ENCODE measurements around the gene MOGAT1.

MOGAT1 gene

GRCh38 chr2:222722327-222722946 lies 51.0 kb downstream of the MOGAT1 start:
- Histone ChIP-seq H3K4me1 (ENCODE audit: control insufficient read depth, insufficient read depth, low read length) (no peaks in the 10 kb centered on the region), H3K9me3 (ENCODE audit: control insufficient read depth, insufficient read depth, low read depth, low read length) (no peaks in the 10 kb centered on the region), H3K4me3 (ENCODE audit: low read depth, low read length) (no peak overlapping the region), H3K27ac (ENCODE audit: extremely low read depth, low read depth, low read length) (no peak overlapping the region), H3K36me3 (ENCODE audit: control insufficient read depth in 2 of 2, insufficient read depth in 1 of 2, low read length in 2 of 2) (no peaks in the 10 kb centered on the region)
- ChIA-PET CTCF (interaction anchor here (0.6 to 0.9 kb wide), 3 partner anchors 10 to 19 kb away, joined by 3 read pairs; no protein-coding TSS in a partner anchor), POLR2A (interaction anchor here (0.6 kb wide), 1 partner anchor 75 kb away, joined by 3 read pairs; no protein-coding TSS in a partner anchor)
- no peak for TF ChIP-seq HIC1 (tag by site-specific recombination; IDR thresholded peaks at IDR 0.05)
- no peak for TF ChIP-seq ZNF280D (tag by site-specific recombination; IDR thresholded peaks at IDR 0.05)
- no peak for TF ChIP-seq ATF2 (tag by site-specific recombination; IDR thresholded peaks at IDR 0.05; ENCODE audit: low read depth)

GRCh38 chr2:222724208-222724607 lies 52.8 kb downstream of the MOGAT1 start:
- TF ChIP-seq ZNF639 (tag by site-specific recombination; IDR thresholded peaks at IDR 0.05) (no peak), BCL6B (tag by site-specific recombination; IDR thresholded peaks at IDR 0.05) (no peak), RBAK (tag by site-specific recombination; IDR thresholded peaks at IDR 0.05) (no peak), ZNF830 (tag by site-specific recombination; IDR thresholded peaks at IDR 0.05; ENCODE audit: low read depth) (no peak), HOXD13 (CRISPR knock-in tag; IDR thresholded peaks at IDR 0.05; ENCODE audit: borderline replicate concordance) (no peak)
- ChIA-PET CTCF (interaction anchor here (0.6 kb wide), 1 partner anchor 353 kb away, joined by 3 read pairs; no protein-coding TSS in a partner anchor), POLR2A (no interaction called here)
- H3K36me3 ChIP-seq (ENCODE audit: control insufficient read depth in 2 of 2, insufficient read depth in 1 of 2, low read length in 2 of 2) = no peaks in the 10 kb centered on the region
- H3K4me3 ChIP-seq (ENCODE audit: low read depth, low read length) = no peak overlapping the region
- H3K4me1 ChIP-seq (ENCODE audit: control insufficient read depth, insufficient read depth, low read length) = no peaks in the 10 kb centered on the region
- H3K9me3 ChIP-seq (ENCODE audit: control insufficient read depth, insufficient read depth, low read depth, low read length) = no peaks in the 10 kb centered on the region
- H3K27ac ChIP-seq (ENCODE audit: extremely low read depth, low read depth, low read length) = no peak overlapping the region

GRCh38 chr2:222728621-222729020 lies 57.2 kb downstream of the MOGAT1 start:
- no peaks in the 10 kb centered on the region for H3K9me3 ChIP-seq (ENCODE audit: control insufficient read depth, insufficient read depth, low read depth, low read length)
- H3K4me3 ChIP-seq (ENCODE audit: low read depth, low read length) = no peak overlapping the region
- H3K27ac ChIP-seq (ENCODE audit: extremely low read depth, low read depth, low read length) = no peak overlapping the region
- no peaks in the 10 kb centered on the region for H3K4me1 ChIP-seq (ENCODE audit: control insufficient read depth, insufficient read depth, low read length)
- CTCF ChIA-PET = interaction anchor here (0.9 kb wide), 1 partner anchor 21 kb away, joined by 4 read pairs; no protein-coding TSS in a partner anchor
- POLR2A ChIA-PET = interaction anchor here (0.6 kb wide), 1 partner anchor 12 kb away, joined by 3 read pairs; no protein-coding TSS in a partner anchor
- no peak for TF ChIP-seq AEBP2 (tag by site-specific recombination; IDR thresholded peaks at IDR 0.05; ENCODE audit: borderline replicate concordance)
- H3K36me3 ChIP-seq (ENCODE audit: control insufficient read depth in 2 of 2, insufficient read depth in 1 of 2, low read length in 2 of 2) = no peaks in the 10 kb centered on the region

Measured in HEK293 (cell line).